Pons (tissue), 1 donor: ENCODE data around the gene MAP3K19.
"Not testable (repeated sequence)": the region's sequence is repeated elsewhere in the genome, so short reads cannot be mapped to it uniquely, and the experiment has no call there.

ENCODE experiments used
- DNase-seq: peaks from one replicate; pipeline ENCODE4 v3.0.0-alpha.2; 2016; ENCODE audit warnings: low spot score

The MAP3K19 gene, protein sequence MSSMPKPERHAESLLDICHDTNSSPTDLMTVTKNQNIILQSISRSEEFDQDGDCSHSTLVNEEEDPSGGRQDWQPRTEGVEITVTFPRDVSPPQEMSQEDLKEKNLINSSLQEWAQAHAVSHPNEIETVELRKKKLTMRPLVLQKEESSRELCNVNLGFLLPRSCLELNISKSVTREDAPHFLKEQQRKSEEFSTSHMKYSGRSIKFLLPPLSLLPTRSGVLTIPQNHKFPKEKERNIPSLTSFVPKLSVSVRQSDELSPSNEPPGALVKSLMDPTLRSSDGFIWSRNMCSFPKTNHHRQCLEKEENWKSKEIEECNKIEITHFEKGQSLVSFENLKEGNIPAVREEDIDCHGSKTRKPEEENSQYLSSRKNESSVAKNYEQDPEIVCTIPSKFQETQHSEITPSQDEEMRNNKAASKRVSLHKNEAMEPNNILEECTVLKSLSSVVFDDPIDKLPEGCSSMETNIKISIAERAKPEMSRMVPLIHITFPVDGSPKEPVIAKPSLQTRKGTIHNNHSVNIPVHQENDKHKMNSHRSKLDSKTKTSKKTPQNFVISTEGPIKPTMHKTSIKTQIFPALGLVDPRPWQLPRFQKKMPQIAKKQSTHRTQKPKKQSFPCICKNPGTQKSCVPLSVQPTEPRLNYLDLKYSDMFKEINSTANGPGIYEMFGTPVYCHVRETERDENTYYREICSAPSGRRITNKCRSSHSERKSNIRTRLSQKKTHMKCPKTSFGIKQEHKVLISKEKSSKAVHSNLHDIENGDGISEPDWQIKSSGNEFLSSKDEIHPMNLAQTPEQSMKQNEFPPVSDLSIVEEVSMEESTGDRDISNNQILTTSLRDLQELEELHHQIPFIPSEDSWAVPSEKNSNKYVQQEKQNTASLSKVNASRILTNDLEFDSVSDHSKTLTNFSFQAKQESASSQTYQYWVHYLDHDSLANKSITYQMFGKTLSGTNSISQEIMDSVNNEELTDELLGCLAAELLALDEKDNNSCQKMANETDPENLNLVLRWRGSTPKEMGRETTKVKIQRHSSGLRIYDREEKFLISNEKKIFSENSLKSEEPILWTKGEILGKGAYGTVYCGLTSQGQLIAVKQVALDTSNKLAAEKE (N-terminal part only)

DNA sequence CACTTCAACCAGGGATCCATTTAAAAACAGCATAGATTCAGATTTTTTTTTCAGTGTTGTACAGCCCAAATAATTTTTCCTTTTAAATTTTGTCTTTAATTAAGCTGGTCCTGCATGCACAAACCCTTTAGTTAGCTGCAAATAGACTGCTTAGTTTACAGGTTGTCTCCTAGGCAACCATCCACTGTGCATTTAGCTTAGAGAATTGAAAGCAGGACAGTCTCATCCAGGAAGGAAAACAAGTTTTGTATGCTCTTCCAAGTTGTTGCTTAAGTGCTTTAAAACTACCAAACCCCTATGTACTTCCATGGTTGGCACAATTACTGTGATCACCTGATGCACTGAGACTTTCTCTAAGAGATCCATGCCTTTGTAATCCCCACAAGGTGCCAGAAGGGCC is at the start of gene MAP3K19:
Gene MAP3K19, minus strand, starts transcription at position 148 of the 400 bp plus-strand sequence. CDS start 22,800 bp downstream, outside the sequence.
- no peak for DNase-seq

DNA sequence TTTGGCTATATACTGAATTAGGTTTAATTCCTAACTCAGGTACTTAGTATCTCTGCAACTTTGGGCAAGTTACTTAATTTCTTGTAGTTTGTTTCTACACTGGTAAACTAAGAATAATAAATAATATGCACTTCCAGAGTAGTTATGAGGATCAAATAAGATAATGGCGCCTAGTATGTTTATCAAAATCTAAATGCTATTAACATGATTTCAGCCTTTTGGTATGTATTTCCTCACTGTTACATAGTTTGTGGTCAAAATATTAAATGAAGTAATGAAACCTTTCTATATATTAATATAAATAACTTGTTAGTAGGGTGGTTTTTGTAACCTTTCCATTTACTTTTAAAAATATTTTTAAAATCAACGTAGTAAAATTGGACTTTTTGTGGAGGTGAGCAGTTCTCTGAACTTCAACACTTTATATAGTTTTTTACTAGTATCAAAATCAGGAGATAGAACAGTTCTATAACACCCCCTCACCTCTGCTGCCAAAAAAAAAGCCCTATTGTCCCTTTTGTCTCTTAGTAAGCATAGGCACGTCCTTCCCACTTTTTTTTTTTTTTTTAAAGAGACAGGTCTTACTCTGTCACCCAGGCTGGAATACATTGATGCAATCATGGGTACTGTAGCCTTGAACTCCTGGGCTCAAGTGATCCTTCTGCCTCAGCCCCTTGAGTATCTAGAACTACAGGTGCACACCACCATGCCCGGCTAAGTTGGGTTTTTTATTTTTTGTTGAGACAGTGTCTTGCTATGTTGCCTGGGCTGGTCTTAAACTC is 49.6 kb upstream of the MAP3K19 start:
- no peak for DNase-seq

GRCh38 chr2:135095591-135095990 is 48.3 kb upstream of the MAP3K19 start:
- DNase-seq = no peak

DNA sequence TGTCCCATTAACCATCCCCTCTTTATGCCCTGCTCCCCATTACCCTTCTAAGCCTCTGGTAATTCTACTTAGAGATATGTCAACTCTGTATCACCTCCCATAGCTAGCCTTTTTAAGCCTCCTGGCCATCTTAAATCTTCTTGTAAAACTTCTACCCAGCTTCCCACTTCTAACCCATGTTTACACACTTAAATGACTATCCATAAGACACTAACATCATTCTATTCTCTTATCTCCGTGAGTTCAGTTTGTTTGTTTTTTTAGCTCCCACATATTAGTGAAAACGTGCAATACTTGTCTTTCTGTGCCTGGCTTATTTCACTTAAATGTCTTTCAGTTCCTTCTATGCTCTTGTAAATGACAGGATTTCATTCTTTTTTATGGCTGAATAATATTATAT is 47.3 kb upstream of the MAP3K19 start:
- DNase-seq = no peak

- DNase-seq = no peak
Measured at GRCh38 chr2:135093670-135094330, 46.6 kb upstream of the MAP3K19 start.

GRCh38 chr2:135093193-135093592 is 45.9 kb upstream of the MAP3K19 start:
- DNase-seq = no peak

DNA sequence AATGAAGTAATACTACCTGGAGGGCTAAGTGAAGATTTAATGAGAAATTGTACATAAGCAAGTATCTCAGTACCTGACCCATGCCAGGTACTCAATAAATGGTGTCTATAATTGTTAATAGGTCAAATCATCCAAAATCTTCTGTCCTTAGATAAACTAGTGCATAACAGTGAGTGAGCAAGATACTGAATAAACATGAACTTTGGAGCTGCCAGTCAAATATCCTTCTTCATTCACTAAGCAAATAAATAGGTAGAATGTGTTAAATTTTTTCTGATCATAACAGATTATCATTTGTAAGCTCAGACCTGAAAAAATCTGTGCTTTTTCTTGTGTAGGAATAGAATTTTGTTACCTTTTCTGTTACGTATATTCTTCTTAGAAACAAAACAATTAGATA is 44.4 kb upstream of the MAP3K19 start:
- DNase-seq = no peak

GRCh38 chr2:135089597-135089996 is 42.4 kb upstream of the MAP3K19 start:
- not testable (repeated sequence) for DNase-seq

GRCh38 chr2:135086222-135086621 is 39.0 kb upstream of the MAP3K19 start:
- no peak for DNase-seq

GRCh38 chr2:135078417-135078816 is 31.2 kb upstream of the MAP3K19 start:
- DNase-seq = no peak

GRCh38 chr2:135076556-135076955 is 29.3 kb upstream of the MAP3K19 start:
- DNase-seq = no peak

GRCh38 chr2:135074216-135074615 is 27.0 kb upstream of the MAP3K19 start:
- no peak for DNase-seq

GRCh38 chr2:135072125-135072997 is 25.1 kb upstream of the MAP3K19 start:
- DNase-seq = no peak

DNA sequence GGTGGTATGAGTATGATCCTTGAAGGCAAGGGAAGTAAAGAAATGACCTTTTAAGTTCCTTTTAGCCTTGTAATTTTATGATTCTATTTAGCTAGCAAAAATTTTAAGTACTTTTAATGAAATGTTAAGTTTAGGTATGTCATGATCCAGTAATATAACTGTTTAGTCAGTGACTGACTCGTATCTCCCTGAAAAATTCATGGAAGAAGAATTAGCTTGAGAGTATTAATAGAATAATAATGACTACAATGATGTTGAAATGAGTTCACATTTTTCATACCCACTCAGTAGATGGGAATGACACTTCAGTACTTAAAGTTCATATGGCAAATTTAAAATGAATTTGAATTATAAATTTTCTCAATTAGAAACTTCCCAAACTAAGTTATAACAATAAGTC is 19.5 kb upstream of the MAP3K19 start:
- DNase-seq = no peak

GRCh38 chr2:135064149-135064548 is 16.9 kb upstream of the MAP3K19 start:
- no peak for DNase-seq

DNA sequence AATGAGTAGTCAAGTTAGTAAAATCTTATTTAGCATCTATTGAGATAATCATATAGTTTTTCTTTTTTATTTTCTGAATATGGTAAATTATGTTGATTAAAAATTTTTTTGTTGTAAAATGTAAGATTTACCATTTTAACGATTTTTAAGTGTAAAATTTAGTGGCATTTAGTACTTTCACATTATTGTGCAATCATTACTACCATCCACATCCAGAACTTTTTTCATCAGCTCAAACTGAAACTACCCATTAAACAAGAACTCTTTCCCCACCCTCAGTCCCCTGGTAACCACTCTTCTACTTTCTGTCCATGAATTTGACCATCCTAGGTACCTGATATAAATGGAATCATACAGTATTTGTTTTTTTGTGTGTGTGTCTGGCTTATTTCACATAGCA is 16.0 kb upstream of the MAP3K19 start:
- no peak for DNase-seq

GRCh38 chr2:135059577-135059976 is 12.3 kb upstream of the MAP3K19 start:
- no peak for DNase-seq

- DNase-seq = no peak
Measured at GRCh38 chr2:135056790-135057189, 9.5 kb upstream of the MAP3K19 start.

DNA sequence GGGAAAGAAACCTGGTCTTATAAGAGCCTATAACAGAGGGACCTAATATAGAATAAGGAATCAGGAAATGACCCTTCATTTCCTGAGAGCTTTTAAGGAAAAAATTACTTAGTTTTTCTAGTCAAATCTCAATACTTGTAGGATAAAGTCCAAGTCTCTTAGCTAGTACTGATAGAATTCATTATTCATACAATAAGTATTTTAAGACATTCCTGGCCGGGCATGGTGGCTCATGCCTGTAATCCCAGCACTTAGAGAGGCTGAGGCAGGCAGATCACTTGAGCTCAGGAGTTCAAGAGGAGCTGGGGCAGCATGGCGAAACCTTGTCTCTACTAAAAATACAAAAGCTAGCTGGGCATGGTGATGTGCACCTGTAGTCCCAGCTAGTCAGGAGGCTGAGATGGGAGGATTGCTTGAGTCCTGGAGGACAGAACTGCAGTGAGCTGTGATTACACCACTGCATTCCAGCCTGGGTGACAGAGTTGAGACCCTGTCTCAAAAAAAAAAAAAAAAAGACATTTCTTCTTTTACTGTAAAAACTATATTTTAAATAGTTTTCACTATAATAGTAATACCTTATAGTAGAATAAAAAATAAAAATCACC is 8.0 kb upstream of the MAP3K19 start:
- no peak for DNase-seq

- DNase-seq = no peak
Measured at GRCh38 chr2:135052997-135053474, 5.8 kb upstream of the MAP3K19 start.
